GM20000 (cell line): ENCODE results near the gene MANBA.

Experiments
- DNase-seq: peaks from one replicate; pipeline ENCODE4 v3.0.0; 2012; ENCODE audit warnings: low spot score
- CTCF ChIP-seq: IDR thresholded peaks from 2 replicates; pipeline ENCODE4 v1.5.1; 2012; ENCODE audit warnings: mild to moderate bottlenecking, control low read depth; ENCODE audit errors: extremely low read depth, missing control alignments

The MANBA gene

DNA sequence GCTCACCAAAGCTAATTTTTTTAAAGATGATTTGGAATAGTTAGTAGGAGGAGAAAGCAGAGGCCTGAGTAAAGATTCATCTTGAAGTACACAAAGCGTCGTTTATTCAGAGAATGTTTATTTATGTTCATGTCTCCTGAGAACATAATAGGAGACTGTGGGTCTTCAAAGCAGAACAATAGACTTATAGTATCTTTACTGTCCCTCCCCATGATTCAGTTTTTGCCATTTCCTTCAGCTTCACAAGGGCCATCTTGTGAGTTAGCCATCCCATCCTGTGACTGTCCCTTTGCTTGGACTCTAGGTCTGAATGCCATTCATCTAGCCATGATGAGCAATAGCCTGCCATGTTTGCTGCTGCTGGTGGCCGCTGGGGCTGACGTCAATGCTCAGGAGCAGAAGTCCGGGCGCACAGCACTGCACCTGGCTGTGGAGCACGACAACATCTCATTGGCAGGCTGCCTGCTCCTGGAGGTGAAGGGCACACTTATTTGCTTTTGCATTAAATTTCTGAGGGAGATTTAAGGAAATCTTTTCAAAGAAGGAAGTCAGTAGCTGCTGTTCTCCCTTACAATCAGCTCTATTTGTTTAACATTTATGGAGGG, 153.8 kb downstream of the MANBA start:
- no peak for TF ChIP-seq CTCF
- DNase-seq, result no peak

GRCh38 chr4:102606261-102606660, 154.5 kb downstream of the MANBA start:
- no peak for DNase-seq
- no peak for TF ChIP-seq CTCF

- no peak for TF ChIP-seq CTCF
- DNase-seq, result no peak
These were observed 156.4 kb downstream of the MANBA start for GRCh38 chr4:102604222-102604940.

DNA sequence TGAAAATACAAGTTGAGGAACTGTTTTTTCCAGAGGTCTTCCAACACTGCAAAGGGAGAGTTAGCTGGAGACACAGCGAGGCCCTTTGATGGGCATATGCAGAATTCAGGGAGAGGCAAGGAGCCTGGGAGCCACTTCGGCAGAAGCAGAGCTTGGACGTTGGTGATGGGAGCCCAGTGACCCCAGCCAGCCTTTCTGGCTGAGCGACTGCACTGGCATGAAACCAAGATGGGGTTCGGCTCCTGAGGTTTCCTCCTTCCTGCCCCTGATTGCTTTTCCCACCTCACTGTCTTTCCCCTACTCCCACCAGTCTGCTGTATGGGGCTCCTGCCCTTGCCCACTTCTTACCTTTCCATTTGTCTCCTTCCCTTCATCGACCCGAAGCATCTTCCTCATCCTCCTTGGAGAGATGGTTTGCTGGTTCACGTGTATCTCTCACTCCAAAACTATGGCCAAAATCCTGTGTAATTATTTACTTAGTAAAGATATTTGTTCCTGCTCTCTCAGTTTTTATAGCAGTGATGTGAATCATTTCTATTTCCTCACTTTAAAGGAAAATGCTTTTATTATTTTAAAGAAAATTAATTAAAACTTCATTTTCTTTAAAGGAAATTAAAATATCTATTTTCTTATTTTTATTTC, 159.1 kb downstream of the MANBA start:
- no peak for TF ChIP-seq CTCF

GRCh38 chr4:102600689-102601088, 160.1 kb downstream of the MANBA start:
- no peak for DNase-seq
- no peak for TF ChIP-seq CTCF

More for the DNA sequence above, 159.1 kb downstream of the MANBA start:
- no peak for DNase-seq

DNA sequence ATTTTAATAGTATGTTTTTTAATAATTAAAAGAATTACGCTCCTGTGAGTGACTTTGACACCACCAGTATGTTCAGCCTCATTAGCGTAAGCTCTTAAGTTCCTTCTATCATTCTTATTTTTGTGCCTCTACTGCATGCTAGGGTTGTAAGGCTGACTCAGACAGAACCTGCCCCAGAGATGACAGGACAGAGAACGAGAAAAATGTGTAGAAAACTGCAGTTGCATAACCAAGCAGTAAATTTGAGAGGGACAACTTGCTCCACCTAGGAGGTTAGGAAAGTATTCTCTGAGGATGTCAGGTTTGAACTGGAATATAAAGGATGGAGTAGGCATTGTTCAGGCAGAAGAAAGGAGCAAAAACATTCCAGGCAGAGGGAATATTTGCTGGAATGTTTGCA, 160.9 kb downstream of the MANBA start:
- DNase-seq, result no peak
- no peak for TF ChIP-seq CTCF

GRCh38 chr4:102599455-102599854, 161.3 kb downstream of the MANBA start:
- DNase-seq, result no peak
- no peak for TF ChIP-seq CTCF
